Measurements from ENCODE around the gene BPIFB6.

DNA sequence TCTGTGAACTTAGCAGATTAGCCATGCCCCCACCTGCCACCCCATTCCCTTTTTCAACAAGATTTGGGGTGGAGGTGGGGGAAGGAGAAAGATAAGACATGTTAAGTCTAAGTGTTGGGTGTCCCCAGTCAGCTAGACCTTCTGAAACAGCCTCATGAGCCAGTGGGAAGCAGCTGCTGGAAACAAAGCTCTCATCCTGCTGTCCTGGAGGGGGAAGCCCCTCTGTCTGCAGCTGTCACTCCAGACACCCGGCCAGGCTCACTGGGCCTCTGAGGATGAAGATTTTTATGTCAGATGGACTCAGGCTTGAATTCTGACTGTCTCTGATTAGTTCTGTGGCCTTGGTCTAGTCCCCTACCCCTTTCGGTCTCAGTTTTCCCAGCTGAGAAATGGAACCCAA is 23.3 kb downstream of the BPIFB6 start:
- TF ChIP-seq POLR2A (IDR thresholded peaks at IDR 0.05) (no peak), CTCF (IDR thresholded peaks at IDR 0.05) (no peak)
